GM12872 (cell line): ENCODE measurements around the gene TSSC4.

Experiments used
- CTCF ChIP-seq: IDR thresholded peaks from 3 replicates; pipeline ENCODE4 v1.5.1; 2011; ENCODE audit warnings: low read depth, mild to moderate bottlenecking, low read length, moderate library complexity; ENCODE audit not compliant: insufficient read depth

Gene TSSC4

DNA sequence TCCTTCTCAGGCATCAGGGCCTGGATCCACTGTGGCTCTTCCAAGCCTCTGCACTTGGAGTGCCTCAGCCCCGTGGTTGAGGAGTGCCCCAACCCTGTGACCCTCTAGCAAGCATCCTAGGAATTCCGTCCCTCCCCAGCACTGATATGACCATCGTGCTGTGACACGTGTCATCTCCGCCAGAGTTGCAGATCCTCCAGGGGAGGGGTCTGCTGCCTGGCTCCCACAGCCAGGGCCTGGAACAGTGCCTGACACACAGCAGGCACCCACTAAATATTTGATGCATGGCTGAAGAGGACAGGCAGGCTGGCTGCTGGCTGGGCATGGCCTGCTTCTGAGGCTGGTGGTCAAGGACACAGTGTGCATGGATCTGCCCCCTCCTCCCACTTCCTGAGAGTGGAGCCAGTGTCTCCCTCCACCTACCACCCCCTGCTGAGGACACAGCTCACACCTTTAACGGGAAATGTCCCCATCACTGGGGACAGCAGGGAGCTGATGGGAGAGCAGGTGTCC, 25.2 kb upstream of the TSSC4 start:
- TF ChIP-seq CTCF = 0 out of 3 replicates have a peak, but pooled peaks have one; percentile 13

DNA sequence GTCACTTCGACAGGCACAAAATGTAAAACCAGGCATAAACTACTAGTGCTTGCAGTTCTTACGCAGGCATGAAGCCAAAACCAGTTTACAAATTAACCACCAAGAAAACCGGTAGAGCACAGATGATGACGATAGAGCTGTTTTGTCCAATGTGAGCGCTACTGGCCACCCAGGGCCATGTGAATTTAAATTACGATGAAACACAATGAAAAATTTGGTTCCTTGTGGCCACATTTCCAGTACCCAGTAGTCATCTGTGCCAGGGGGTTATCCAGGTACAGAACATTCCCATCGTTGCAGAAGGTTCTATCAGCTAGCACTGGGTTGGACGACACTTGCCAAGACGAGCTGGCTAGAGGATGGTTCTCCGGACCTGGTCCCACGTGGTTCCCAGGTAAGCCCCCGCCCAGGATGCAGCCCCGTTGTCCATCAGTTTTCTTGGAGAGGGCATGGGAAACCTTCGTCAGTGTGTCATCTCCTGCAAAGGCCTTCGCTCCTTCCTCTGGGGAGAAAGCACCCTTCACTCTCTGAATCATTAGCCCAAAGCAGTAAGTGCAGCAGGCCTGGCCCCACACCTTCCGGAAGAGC, 24.5 kb upstream of the TSSC4 start:
- no peak for TF ChIP-seq CTCF

- TF ChIP-seq CTCF = no peak
Observed at GRCh38 chr11:2376751-2377451, 23.6 kb upstream of the TSSC4 start, which contains the start of gene CD81. TSS of gene CD81 (plus strand) at chr11:2377310. CDS start at chr11:2377550, 240 bp downstream.

GRCh38 chr11:2377511-2378443, 22.8 kb upstream of the TSSC4 start:
- no peak for TF ChIP-seq CTCF

- no peak for TF ChIP-seq CTCF
Observed at GRCh38 chr11:2378527-2379210, 21.9 kb upstream of the TSSC4 start.

- no peak for TF ChIP-seq CTCF
Observed at GRCh38 chr11:2379466-2380174, 20.9 kb upstream of the TSSC4 start.
